GM18517 (cell line): ENCODE measurements around the gene EEIG1.

Source experiments
- ATAC-seq: cut with Tn5 transposase; IDR thresholded peaks from one replicate; pipeline ENCODE4 v1.9.1; 2021; ENCODE audit warnings: mild to moderate bottlenecking, moderate library complexity; ENCODE audit not compliant: unreplicated experiment

EEIG1 gene

DNA sequence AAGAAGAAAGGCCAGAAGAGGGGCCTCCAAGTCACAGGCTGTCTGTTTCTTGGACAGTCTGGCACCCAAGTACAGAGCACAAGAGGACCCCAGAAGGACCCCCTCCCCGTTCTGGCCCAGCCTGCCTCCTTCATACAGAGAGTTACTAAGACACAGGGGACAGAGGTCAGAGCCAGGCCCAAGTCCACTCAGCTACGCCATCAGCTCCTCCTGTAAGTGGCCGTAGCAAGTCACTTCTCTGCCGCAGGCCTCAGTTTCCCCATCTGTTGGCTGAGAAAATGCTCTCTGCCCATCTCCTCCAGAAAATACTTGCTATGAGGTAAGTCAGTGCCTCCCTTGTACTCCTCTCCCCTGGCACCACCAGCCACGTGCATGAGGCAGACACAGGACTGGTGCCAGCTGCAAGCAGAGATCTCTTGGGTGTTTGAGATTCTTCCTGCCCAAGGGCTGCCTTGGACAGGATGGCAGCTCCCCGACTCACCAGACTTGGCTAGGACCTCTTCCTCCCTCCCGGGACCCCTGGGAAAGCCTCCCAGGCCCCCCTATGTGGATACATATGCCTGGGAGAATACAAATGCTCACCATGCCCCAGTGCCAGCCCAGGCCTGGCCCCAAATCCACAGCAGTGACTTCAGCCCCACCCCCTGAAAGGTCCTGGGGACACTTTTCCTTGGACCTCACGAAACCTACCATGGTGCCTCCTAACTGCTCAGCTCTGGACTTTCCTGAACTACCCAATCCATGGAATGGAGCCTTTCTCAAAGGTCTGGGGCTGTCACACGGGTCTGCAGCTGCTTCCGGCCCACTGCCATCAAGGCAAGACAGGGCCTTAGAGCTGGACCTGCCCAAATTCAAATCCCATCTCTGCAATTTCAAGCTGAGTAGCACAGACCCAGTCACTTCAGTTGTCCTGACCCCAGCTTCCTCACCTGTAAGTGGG is 5.1 kb downstream of the EEIG1 start:
- ATAC-seq: no peak

DNA sequence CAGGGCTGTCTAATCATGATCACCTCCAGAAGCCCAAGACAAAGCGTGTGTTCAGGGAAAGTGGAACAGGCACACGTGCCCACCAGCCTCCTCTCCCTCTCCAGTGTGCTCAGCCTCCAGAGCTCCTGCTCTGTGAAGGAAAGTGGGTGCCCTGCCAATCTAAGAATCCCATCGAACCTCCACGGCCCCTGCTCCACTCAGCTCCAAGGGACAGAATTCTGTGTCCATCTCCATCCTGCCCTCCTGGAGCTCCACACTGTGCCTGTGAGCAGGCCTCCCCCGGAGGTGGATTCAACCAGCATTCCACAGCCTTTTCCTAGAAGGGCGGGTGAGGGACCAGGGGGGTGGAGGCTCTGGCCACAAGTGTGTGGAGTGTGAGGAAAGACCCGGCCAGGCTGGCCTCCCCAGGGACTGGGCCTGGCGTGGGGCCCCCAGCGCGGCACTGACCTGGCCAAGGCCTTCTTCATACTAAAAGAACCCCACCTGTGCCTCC is 6.0 kb downstream of the EEIG1 start:
- ATAC-seq: no peak

DNA sequence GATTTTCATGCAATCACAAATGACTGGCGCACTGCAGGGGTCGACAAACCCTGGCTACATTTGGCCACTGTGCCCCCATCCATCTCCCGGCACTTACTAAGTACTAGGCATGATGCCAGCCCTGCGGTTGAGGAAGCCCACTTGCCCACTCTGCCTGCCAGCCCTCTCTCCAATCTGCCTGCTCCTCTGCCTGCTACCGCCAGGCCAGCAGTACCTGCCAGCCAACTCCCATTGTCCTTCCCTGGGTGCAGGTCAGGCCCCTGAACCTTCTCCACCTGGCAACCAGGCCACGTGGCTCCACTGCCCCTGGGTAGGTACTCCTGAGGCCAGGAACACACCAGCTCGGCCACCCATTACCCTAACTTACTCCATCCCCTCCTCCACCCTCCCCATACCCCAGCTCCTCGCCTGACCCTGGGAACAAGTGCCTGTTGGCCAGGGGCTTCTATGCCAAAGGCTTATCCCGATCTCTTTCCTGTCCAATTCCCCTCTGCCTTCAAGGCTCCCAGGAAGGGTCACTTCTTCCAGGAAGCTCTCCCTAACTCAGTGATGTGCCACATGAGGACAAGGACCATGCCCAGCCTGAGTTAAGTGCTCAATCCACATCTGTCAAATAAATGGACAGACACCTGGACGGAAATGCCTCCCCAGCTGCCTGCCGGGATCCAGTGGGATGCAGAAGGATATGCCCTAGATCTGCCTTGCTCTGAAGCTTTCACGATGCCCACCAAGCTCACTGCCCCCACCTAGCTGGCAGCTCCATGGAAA is 6.6 kb downstream of the EEIG1 start:
- ATAC-seq: no peak

DNA sequence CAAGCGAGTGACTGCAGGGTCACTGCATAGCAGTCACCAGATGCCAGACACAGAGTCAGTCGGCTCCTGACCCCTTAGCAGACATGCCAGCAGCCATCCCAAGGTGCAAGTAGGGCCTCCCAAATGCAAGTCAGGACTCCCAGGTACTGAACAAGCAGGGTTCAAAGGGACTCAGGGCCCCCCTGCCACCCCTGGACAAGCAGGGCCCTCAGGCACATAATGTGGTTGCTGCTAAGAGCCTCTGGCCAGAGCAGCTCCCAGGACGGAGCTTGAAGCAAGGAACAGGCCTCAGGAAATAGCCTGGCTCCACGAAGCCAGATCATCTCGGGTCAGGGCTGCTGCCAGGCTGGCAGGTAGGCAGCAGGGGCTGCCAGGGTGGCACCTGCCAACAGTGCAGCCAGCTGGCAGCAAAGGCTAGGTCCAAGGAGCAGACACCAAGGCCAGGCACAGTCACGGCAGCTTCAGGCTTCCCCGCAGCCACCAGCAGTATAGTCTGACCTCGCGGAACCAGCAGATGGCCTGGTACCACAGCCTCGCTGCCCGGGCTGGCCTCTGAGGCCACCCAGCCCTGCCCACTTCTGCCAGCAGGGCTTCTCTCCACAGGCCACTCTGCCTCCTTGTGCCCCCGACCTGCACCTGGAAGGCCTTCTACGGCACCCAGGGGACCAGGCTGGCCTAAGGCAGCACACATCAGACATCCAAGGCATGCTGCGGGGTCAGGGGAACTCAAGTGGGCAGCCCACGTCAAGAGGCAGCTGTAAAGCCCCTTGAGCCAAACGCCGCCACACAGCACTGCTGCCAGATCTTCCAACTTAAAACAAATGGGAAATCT is 7.4 kb downstream of the EEIG1 start:
- ATAC-seq: no peak

DNA sequence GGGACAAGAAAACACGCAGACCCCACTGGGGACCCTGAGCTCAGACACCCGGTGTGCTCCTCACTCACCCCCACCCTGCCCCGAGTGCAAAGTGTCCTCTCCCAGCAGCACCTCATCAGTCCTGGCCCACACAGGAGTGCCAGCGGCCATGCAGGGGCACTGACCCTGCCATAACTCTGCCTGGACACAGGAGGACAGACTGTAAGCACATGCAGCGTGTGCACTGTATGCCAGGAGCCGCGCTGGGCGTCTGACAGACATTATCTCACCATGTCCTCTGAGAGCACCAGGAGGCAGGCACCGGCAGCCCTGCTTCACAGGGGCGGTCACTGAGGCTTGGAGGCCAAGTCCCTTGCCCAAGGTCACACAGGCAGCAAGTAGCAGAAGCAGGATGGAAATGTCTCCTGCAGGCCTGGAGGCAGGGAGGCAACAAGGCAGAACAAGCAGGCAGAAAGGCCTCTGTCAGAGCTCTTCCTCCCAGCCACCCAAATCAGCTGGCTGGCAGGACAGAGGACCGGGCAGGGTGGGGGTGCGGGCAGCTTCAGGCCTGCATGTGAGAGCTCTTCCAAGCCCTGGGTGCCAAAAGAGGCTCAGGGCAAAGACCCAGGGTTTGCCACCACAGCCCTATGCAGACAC is 8.4 kb downstream of the EEIG1 start:
- no peak for ATAC-seq

DNA sequence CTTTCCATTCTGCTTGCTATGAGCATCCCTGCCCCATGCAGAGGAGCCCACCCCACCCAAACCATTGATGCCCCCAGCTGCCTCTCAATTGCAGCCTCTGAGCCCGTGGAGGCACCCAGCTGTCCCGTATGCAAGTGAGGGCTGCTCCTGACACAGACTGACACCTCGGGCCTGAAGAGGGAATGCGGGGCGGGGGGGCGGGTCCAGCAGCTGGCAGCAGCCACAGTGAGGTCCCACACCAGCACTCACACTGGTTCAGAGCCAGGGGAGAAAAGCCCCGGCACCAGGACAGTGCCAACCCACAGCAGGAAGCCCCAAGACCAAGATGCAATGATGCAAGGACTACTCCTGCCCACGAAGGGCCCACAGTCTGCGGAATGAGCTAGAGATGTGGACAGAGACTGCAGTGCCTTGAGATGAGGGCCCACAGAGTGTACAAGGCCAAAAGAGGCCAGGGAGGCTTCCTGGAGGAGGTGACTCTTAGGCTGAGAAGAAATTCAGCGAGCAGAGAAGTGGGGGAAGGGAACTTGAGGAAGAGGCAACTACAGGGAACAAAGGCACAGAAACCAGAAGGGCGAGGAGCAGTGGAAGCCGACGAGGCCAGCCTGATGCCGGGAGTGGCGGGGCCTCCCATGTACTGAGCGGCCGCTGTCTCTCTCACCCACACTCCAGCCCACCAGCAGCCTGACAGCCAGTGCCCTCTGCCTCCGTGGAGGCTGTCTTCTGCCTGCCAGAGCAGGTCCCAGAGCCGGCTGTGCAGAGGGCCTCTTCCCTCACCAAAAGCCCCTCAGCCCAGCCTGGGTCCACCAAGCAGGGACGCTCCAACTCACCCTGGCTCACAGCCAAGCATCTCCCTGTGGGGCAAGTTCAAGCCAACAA is 9.2 kb downstream of the EEIG1 start:
- no peak for ATAC-seq

- ATAC-seq: peak; percentile 92
Observed at GRCh38 chr9:127970401-127971313, 10.1 kb downstream of the EEIG1 start.

DNA sequence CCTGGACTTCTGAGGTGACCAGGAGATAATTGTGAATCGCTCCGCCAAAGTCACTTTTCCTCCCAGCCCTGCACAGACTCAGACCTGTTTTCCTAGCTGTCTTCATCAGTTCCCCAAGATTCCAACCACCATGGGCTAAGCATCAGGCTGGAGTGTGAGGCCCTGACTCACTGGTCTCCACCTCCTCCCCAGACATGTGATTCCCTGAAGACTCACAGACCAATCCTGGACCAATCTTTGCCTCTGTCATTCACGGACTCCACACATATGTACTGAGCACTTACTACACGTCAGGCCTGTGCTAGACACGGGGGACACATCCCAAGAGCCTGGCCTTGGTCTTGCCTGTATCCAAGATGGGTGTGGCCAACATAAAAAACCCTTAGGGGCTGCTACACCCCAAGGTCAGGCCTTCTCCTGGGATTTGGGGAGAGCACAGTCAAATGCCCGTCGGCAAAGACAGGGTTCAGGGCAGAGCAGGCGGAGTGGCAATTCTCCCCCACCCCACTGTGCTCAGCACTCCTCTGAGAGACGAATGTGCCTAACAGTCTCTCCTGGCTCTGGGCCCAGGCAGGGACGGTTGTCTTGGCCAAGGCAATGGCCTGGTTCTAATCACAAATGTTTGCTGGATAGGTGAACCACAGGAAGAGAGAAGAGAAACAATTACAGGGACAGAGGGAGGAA is 11.9 kb downstream of the EEIG1 start:
- no peak for ATAC-seq

DNA sequence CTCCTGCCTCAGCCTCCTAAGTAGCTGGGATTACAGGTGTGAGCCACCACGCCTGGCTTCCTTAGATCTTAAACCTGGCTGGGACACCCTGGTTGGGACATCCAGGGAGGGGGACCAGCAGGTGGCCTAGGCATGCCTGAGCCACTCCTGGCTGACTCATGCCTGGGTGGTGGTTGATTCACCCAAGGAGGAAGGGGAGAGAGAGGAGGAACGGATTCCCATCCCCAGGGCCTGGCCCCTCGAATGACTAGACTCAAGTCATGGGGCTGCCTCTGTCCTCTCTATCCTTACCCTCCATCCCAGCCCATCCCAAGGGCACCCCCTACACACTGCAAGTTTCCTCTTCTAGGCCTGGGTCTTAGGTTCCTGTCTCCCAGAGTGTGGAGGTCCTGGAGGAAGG is 12.7 kb downstream of the EEIG1 start:
- ATAC-seq: no peak

DNA sequence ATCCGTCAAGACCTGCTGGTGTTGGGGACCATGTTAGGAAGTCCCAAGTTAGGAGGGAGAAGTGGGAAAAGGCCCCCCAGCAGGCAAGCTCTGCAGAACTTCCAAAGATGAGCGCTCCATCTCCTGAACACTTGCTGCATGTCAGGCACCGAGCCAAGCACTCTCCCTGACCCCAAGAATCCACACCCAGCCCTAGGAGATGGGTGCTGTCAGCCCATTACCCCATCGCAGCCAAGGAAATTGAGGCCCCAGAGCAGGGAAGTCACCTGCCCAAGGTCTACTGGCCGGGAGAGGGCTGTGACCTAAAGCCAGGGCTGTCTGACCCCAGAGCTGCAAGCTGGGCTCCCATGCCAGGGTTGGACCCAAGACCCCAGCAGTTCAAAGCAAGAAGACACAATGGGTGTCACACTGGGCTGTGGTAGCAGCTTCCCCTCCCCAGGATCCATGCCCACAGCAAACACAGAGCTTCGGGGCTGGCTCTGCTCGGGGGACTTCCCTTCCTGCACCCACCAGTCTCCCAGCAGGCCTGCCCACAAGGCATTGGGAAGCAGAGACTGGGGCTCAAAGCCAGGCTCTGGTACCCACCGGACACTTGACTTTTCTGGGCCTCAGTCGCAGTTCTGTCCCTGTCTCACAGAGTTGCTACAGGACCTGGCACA is 13.5 kb downstream of the EEIG1 start:
- no peak for ATAC-seq

DNA sequence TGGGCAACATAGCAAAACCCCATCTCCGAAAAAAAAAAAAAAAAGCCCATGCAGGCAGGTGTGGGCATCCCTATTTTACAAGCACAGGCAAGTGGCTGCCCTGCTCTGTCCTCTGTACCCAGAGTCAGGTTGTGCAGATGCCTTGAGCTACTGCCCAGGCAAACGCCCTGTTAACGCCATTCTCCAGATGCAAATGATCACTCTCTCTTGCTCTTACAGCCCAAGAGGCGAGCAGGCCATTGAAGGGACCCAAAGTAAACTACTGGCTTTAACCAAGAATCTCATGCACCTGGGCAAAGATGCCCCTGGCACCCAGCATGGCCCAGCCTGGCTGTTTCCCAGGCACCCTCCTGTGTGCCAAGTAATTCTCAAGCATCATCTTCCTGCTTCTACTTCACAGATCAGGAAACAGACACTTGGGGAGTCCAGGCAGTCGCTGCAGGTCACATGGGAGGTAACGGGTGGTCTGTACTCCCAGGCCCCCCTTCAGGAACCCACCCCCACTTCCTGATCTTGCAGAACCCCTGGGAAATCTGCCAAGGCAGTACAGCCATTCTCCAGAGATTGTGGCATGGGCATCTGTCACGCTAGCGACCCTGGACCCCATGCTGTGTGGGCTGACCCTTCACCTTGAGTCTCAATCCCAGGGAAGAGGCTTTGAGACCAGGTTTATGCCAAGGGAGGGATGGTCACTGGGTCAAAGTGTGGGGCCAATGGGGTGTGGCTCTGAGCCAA is 14.2 kb downstream of the EEIG1 start:
- no peak for ATAC-seq

DNA sequence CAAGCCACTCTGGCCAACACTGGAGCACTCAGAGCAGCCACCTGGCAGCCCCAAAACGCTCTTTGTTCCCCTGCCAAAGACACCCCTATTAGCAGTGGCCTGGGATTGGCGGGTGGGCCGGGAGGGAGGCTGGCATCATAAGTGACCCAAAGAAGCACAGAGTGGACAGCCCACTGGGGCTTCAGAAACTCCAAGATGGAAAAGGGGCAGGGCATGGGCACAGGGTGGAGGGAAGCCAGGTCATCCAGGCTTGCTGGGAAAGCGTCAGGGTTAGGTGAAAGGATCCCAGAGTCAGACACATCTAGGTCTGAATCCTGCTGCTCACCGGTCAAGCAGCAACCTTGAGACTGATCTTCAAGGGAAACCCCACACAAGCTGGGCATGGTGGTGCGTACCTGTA is 14.8 kb downstream of the EEIG1 start:
- ATAC-seq: no peak

DNA sequence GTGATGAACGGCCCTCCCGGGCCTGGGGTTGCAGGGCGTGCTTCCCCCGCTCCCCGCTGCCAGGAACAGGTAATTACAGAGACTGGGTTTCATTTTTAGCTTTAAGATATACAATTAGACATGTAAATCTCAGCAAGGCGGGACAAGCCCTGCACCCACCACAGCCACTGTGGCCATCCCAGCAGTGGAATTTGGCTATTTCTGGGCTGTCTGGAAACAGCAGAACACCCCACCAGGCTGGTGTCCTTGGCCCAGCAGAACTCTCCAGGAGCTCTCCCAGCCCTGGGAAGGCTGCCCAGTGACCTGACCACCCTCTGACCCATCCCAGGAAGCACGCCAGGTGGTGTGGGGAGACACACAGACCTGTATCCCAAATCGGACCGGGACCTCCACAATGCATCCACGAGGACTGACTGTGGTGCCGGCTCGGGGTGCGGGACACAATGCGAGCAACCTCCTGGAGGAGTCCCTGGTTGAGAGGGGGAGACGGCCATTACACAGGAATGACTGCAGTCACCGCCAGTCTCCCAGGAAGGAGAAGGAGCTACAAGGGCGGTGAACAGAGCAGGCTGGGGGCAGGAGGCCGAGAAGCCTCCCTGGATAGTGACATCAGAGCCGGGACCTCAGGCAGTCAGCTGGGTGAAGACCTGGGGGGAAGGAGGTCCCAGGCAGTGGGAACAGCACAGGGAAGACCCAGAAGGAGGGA is 17.3 kb downstream of the EEIG1 start:
- no peak for ATAC-seq

- ATAC-seq: no peak
Observed at GRCh38 chr9:127963041-127963358, 17.8 kb downstream of the EEIG1 start.

- ATAC-seq: no peak
Observed at GRCh38 chr9:127962278-127962677, 18.5 kb downstream of the EEIG1 start.

GRCh38 chr9:127961613-127962155 is 19.1 kb downstream of the EEIG1 start:
- no peak for ATAC-seq
